ENCODE results near the gene HMG20A.
"Not testable (repeated sequence)": the region's sequence is repeated elsewhere in the genome, so short reads cannot be mapped to it uniquely, and the experiment has no call there.

The HMG20A gene

DNA sequence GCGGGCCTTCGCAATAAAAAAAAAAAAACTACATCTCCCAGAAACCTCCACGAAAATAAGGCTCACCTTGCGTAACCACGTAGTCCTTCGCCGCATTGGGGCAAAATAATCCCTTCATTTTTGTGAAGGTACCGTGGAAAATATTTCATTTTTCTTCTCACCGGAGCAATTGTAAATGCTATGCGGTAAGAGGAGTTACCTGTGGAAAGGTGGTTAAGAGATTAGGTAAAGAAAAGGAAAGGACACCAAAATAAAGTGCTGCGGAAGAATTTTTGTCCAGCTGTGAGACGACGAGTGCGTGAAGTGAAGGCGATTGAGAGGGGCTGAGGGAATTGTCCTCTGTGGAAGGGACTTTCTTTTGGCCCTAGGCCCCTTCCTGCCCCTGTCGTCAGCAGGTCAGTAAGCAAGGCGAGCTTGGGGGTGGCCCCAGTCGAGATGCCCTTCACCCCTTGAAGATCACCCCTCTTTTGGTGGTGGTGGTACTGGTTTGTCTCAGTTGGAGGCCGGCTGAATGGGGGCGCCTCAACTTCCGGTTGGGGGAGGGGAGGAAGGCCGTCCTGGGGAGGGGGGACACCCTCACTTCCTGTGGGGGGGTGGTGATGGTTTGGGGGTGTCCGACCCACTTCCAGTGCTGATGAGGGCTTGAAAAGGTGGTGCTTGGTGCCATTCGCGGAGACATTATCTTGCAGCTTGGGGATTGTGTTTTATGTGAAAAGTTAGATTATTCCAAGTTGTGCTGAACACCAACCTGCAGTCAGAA, at the start of gene HMG20A:
TSS of gene HMG20A (plus strand) at position 279 of the 760 bp plus-strand sequence. CDS start 37,520 bp downstream, outside the sequence.
- peak; percentile 80 for DNase-seq (ENCODE audit: low spot score)

DNA sequence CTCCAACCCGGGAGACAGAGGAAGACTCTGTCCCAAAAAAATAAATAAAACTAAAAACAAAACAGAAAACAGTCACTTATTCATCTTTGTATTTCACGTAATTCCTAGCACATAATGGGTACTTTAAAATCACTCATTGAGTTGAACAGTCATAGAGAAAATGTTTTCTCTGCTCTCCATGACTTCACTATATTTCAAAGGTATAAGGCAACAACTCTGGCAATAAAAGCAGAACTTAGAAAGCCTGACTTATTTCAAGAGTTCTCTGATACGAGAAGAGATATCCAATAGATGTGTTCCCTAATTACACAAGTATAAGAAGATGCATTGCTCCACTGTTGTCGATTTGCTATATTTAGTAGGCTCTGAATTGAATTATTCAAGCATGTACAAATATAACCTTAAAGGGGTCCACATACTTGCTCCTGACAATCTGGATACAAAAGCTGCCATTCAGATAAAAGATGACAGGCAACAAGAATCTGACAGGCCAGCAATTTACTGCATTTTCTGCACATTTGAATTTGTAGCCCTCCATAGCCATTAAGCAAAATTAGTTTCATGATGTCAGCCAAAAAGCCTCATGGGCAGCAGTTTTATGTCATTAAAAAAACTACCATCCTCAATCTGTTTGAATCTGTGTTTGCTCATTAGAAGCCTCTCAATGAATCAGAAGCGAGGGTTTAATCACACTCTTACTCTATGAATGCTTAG, 48.7 kb upstream of the HMG20A start:
- DNase-seq (ENCODE audit: low spot score), result no peak

- no peak for DNase-seq (ENCODE audit: low spot score)
Measured at GRCh38 chr15:77373441-77373840, 47.2 kb upstream of the HMG20A start.

- no peak for DNase-seq (ENCODE audit: low spot score)
Measured at GRCh38 chr15:77375133-77375532, 45.6 kb upstream of the HMG20A start.

GRCh38 chr15:77376770-77377169, 43.9 kb upstream of the HMG20A start:
- DNase-seq (ENCODE audit: low spot score), result no peak

DNA sequence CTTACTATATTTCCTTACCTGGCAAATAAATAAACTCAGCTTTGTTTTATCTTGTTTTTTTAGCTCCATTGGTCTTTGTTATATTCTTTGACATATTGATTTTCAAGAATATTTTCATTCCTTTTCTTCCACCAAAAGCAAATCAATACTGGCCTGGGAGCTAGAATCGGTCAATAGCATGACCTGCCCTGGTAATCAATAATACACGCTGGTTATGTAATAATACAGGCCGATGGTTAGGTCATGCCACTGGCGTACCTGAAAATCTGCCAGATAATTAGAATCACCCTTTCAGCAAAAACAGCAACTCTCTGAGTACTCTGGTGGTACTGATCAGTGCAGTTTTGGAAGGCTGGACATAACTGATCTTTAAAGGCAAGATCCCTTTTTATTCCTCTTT, 40.7 kb upstream of the HMG20A start:
- DNase-seq (ENCODE audit: low spot score), result no peak

DNA sequence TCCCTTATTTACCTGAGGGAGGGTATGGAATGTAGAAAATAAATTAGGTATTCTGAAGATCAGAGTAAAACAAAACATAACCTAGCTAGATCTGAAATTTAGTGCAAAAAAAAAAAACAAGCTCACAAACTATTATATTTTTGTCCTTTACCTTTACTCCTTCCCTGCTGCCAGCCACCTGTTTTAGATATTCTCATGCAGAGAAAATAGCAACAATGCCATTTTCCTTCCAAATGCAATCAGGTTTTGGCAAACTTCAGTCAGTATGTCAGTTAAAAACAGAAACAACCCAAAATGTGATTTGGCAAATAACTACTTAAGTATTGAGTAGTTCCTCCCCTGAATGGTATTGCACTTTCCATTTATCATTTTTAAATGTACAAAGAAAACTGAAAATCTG, 36.6 kb upstream of the HMG20A start:
- DNase-seq (ENCODE audit: low spot score), result no peak

- DNase-seq (ENCODE audit: low spot score), result no peak
Measured at GRCh38 chr15:77384589-77385359, 35.9 kb upstream of the HMG20A start.

GRCh38 chr15:77386626-77387025, 34.1 kb upstream of the HMG20A start:
- no peak for DNase-seq (ENCODE audit: low spot score)

GRCh38 chr15:77387365-77388105, 33.2 kb upstream of the HMG20A start:
- DNase-seq (ENCODE audit: low spot score), result no peak

DNA sequence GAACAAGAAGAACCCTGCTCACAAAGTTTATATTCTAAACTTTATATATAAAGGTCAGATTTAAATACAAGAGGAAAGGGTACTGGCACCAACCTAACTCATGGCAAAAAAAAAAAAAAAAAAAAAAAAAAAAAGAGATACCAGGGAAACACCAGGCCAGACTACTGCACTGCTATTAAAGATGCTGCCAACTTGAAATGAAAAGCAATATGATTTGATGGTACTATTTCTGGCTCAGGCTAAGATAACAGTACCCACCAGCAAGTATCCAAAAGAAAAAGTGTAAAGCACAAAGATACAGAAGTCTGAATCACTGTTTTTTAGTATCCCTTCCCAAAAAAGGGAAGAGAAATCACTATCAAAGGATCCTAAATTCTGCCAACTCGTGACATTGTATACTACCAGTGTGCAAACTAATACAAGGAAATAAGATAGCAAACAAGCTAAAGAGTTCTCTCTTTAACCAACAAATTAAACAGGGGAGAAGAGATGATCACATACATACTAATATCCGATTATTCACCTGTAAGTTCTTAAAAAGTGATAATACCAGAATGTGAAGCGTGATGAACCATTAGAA, 29.2 kb upstream of the HMG20A start:
- no peak for DNase-seq (ENCODE audit: low spot score)

DNA sequence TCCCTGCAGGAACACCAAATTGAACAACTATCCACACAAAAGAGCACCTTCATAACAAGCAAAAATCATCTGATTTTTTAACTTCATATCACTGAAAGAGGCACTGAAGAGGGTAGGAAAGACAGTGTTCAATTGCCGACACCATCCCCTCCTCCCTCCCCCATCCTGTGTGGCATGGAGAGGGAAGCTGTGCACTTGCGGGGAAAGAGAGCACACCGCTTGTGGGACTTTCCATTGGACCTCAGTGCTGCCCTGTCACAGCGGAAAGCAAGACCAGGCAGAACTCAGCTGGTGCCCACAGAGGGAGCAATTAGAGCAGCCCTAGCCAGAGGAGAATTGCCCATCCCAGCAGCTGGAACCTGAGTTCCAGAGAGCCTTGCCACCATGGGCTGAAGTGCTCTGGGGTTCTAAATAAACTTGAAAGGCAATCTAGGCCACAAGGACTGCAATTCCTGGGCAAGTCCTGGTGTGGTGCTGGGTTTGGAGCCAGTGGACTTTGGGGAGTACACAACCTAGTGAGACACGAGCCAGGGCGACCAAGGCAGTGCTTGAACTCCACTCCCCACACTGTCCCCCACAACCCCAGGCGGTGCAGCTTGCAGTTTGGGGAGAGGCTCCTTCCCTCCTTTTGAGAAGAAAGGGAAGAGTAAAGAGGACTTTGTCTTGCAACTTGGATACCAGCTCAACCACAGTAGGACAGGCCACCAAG, 27.8 kb upstream of the HMG20A start:
- DNase-seq (ENCODE audit: low spot score), result no peak

GRCh38 chr15:77393471-77393840, 27.2 kb upstream of the HMG20A start:
- DNase-seq (ENCODE audit: low spot score), result no peak

DNA sequence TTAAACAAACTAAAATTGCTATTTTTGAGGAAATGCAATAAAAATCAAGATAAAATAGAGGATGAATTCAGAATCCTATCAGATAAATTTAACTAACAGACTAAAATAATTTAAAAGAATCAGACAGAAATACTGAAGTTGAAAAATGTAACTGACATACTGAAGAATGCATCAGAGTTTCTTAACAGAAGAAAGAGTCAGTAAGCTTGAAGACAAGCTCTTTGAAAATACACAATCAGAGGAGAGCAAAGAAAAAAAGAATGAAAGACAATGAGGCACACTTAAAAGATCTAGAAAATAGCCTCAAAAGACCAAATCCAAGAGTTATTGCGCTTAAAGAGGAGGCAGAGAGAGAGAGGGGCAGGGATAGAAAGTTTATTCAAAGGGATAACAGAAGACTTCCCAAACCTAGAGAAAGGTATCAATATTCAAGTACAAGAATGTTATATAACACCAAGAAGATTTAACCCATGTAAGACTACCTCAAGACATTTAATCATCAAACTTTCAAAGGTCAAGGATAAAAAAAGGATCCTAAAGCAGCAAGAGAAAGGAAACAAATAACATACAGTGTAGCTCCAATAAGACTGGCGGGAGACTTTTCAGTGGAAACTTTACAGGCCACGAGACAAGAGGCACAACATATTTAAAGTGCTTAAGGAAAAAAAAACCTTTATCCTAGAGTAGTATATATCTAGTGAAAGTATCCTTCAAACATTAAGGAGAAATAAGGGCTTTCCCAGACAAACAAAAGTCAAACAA, 25.5 kb upstream of the HMG20A start:
- no peak for DNase-seq (ENCODE audit: low spot score)

- DNase-seq (ENCODE audit: low spot score), result no peak
Measured at GRCh38 chr15:77396692-77397091, 24.0 kb upstream of the HMG20A start.

DNA sequence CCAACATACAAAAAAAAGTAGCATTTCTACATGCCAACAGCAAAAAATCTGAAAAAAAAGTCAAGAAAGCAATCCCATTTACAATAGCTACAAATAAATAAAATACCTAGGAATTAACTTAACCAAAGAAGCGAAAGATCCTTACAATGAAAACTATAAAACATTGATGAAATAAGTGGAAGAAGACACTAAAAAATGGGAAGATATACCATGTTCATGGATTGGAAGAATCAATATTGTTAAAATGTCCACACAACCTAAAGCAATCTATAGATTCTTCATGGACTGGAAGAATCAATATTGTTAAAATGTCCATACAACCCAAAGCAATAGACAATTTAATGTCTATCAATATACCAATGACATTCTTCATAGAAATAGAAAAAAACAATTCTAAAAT, 21.8 kb upstream of the HMG20A start:
- no peak for DNase-seq (ENCODE audit: low spot score)

GRCh38 chr15:77400258-77400657, 20.4 kb upstream of the HMG20A start:
- DNase-seq (ENCODE audit: low spot score), result no peak

- no peak for DNase-seq (ENCODE audit: low spot score)
Measured at GRCh38 chr15:77402740-77403379, 17.8 kb upstream of the HMG20A start.

DNA sequence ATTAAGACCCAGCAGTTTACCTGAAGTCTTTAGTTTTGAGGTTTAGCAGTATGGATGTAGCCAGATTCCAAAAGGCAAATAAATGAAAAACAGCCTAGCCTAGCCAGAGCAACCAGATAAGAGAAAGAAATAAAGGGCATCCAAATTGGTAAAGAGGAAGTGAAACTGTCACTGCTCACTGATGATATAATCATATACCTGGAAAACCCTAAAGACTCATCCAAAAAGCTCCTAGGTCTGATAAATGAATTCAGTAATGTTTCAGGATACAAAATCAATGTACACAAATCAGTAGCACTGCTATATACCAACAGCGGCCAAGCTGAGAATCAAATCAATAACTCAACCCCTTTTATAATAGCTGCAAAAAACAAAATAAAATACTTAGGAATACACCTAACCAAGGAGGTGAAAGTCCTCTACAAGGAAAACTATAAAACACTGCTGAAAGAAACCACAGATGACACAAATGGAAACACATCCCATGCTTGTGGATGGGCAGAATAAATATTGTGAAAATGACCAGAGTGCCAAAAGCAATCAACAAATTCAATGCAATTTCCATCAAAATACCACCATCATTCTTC, 14.4 kb upstream of the HMG20A start:
- DNase-seq (ENCODE audit: low spot score), result not testable (repeated sequence)
